ENCODE data around the gene PURA.

GRCh38 chr5:140148508-140148907 lies 34.6 kb downstream of the PURA start:
- TF ChIP-seq CTCF (IDR thresholded peaks at IDR 0.05; ENCODE audit: insufficient read depth, low read depth, low read length) = no peak
- TF ChIP-seq EZH2 (IDR thresholded peaks at IDR 0.05; ENCODE audit: insufficient read depth, low read length) = no peak
